Osteocyte (in vitro differentiated cells): Measurements from ENCODE around the gene SYCP2L. TPM values are rescaled to one million over a fixed set of nuclear protein-coding genes. Genes with fewer than 3 reads are reported as not detected.

Source experiments
- DNase-seq: peaks from one replicate; pipeline ENCODE4 v3.0.0; 2021; ENCODE audit warnings: mixed read lengths; ENCODE audit not compliant: unreplicated experiment; ENCODE audit errors: extremely low spot score
- H3K27ac Mint-ChIP-seq: one replicate; pipeline ENCODE4 v1.8.0; 2021; ENCODE audit warnings: mild to moderate bottlenecking, mixed read lengths; ENCODE audit not compliant: unreplicated experiment
- H3K27me3 Mint-ChIP-seq: one replicate; pipeline ENCODE4 v1.8.0; 2021; ENCODE audit warnings: mixed read lengths; ENCODE audit not compliant: unreplicated experiment
- H3K36me3 Mint-ChIP-seq: one replicate; pipeline ENCODE4 v1.8.0; 2021; ENCODE audit warnings: mixed read lengths; ENCODE audit not compliant: unreplicated experiment
- H3K4me1 Mint-ChIP-seq: one replicate; pipeline ENCODE4 v1.8.0; 2021; ENCODE audit warnings: mixed read lengths; ENCODE audit not compliant: unreplicated experiment
- H3K4me3 Mint-ChIP-seq: one replicate; pipeline ENCODE4 v1.8.0; 2021; ENCODE audit warnings: mild to moderate bottlenecking, moderate library complexity, mixed read lengths; ENCODE audit not compliant: unreplicated experiment
- H3K9me3 Mint-ChIP-seq: one replicate; pipeline ENCODE4 v1.8.0; 2021; ENCODE audit warnings: mixed read lengths; ENCODE audit not compliant: unreplicated experiment
- CTCF ChIP-seq: fragments of 200-600 bp; sonication (generic); IDR thresholded peaks from 2 replicates; pipeline ENCODE4 v1.5.0; 2021; ENCODE audit warnings: antibody characterized with exemption, mild to moderate bottlenecking, moderate library complexity
- total RNA-seq: library from RNA; stranded (reverse); gene quantifications from 2 replicates; pipeline ENCODE4 v1.2.1, GENCODE V29; 2021

The SYCP2L gene
- total RNA-seq, 1 donor from 2014 or later, result 4.3 TPM

- Mint-ChIP-seq H3K4me1 (peaks cover 61% of the 10 kb centered on the region), H3K36me3 (no peaks in the 10 kb centered on the region), H3K9me3 (no peaks in the 10 kb centered on the region), H3K27me3 (no peaks in the 10 kb centered on the region), H3K4me3 (no peak overlapping the region), H3K27ac (no peak overlapping the region)
- no peak for DNase-seq
- no peak for TF ChIP-seq CTCF
Observed at GRCh38 chr6:11015102-11015501, 128.2 kb downstream of the SYCP2L start.

- no peak for DNase-seq
- Mint-ChIP-seq H3K9me3 (no peaks in the 10 kb centered on the region), H3K27me3 (no peaks in the 10 kb centered on the region), H3K27ac (no peak overlapping the region), H3K36me3 (peaks cover 4% of the 10 kb centered on the region), H3K4me1 (peaks cover 60% of the 10 kb centered on the region), H3K4me3 (no peak overlapping the region)
- TF ChIP-seq CTCF, result no peak
Observed at GRCh38 chr6:11016452-11016851, 129.6 kb downstream of the SYCP2L start.

GRCh38 chr6:11017090-11017489, 130.2 kb downstream of the SYCP2L start:
- H3K27me3 Mint-ChIP-seq, result no peaks in the 10 kb centered on the region
- no peak for TF ChIP-seq CTCF
- no peak for DNase-seq

DNA sequence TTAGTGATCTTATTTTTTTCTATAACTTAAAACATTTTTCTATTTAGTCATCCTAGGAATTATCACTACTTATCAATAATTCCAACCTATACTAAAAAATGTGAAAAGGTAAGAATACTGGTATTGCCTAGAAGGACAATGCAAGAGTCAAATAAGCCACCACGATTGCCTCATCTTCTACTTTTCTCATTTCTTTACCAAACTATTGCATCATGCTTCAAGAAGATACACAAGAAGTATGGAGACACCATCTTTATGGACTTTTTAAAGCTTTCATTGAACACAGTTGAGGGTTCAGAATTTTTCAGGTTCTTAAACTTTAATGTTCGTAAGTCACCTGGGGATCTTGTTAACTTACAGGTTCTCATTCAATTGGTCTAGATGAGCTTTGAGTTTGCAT, 131.4 kb downstream of the SYCP2L start:
- Mint-ChIP-seq H3K4me1 (peaks cover 58% of the 10 kb centered on the region), H3K9me3 (no peaks in the 10 kb centered on the region), H3K27me3 (no peaks in the 10 kb centered on the region), H3K4me3 (no peak overlapping the region), H3K27ac (no peak overlapping the region), H3K36me3 (peaks cover 4% of the 10 kb centered on the region)
- DNase-seq, result no peak
- no peak for TF ChIP-seq CTCF

More at GRCh38 chr6:11017090-11017489, 130.2 kb downstream of the SYCP2L start:
- no peak overlapping the region for H3K4me3 Mint-ChIP-seq
- peaks cover 4% of the 10 kb centered on the region for H3K36me3 Mint-ChIP-seq
- H3K4me1 Mint-ChIP-seq, result peaks cover 59% of the 10 kb centered on the region
- H3K9me3 Mint-ChIP-seq, result no peaks in the 10 kb centered on the region
- H3K27ac Mint-ChIP-seq, result no peak overlapping the region

DNA sequence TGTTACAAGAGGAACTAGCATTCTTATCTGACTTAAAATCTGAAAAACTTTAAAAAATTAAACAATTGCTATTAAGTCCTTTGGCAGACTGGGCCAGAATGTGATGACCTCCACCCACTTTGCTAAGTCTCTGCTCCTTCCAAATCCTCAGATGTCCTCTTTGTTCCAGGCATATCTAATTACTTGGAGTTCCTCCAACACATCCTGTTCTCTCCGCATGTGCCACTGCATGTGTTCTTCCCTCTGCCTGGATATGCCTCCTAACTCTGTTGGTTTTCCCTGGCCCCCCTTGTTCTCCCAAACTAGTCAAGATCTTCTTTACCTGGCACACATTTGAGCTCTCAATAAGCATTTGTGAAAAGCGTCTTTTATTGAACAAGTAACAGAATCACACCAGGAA, 134.2 kb downstream of the SYCP2L start:
- peaks cover 67% of the 10 kb centered on the region for H3K4me1 Mint-ChIP-seq
- H3K36me3 Mint-ChIP-seq, result peaks cover 4% of the 10 kb centered on the region
- H3K9me3 Mint-ChIP-seq, result no peaks in the 10 kb centered on the region
- no peak for DNase-seq
- no peak overlapping the region for H3K4me3 Mint-ChIP-seq
- no peak for TF ChIP-seq CTCF
- no peaks in the 10 kb centered on the region for H3K27me3 Mint-ChIP-seq
- H3K27ac Mint-ChIP-seq, result peak overlapping the region; percentile 59
